ENCODE results near the gene A2ML1.
"Not testable (repeated sequence)": the region's sequence is repeated elsewhere in the genome, so short reads cannot be mapped to it uniquely, and the experiment has no call there.

A2ML1 gene

DNA sequence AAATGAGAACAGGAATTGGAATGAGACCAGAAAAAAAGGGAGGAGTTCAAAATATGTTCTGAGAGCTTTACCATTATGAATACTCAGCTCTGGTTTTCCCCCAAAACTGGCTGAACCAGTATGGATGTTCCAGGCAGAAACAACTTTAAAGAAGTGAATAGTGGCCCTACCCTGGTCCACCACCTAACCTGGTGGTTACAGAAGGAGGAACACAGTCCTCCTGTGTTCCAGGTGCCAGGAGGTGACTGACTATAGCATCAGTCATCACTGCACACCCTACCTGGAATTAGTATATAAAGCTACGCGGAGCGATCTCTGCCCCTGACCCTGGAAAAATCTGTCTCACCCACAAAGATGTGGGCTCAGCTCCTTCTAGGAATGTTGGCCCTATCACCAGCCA, at the start of gene A2ML1:
A2ML1 (plus strand) TSS at position 324 of the 400 bp plus-strand sequence; CDS start at position 355, 31 bp downstream.
- DNase-seq = no peak

DNA sequence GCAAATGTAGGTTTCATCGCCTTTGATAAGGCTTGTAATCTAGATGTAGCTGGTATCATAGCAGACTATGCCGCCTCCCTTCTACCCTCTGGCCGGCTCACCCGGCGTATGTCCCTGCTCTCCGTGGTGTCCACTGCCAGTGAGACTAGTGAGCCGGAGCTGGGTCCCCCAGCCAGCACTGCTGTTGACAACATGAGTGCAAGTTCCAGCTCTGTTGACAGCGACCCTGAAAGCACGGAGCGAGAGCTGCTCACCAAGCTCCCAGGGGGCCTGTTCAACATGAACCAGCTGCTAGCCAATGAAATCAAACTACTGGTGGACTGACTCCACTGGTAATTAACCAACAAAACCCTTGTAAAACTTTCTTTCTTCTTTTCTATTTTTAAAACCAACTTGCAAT, 49.0 kb upstream of the A2ML1 start:
- no peak for DNase-seq

DNA sequence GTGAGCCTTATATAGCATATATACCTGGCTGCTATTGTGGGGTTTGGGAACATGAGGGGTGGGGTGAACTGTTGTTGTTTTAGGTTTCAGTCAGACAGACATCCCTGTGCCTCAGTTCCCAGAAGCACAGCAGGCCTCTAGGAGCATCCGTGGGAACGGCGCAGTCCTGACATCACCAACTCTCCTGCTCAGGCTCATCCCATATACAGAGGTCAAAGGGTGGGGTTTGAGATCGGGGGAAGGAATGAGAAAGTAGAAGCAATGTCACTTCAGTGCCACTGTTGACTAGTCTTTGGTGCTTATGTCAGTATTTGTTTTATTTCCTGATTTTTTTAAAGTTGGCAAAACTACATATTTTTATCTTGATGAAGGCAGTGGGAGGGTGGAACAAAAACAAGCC, 43.1 kb upstream of the A2ML1 start:
- no peak for DNase-seq

DNA sequence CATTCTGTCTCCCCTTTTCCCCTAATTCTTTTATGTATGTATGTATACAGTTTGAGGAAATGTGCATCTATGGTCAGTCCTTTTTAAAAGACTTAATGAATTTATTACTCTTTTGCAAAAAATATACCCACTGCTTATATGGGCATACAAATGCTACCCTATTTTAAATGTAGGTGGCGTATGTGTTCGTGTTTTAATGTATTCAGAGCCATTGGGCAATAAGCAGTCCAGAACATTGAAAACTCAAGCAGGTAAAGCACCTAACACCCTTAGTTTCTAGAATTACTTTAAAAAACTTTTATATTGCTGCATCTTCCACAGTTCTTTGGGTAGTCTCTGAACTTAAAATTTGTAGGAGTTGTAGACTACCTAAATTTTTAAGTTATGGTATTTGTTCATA, 42.6 kb upstream of the A2ML1 start:
- DNase-seq = no peak

DNA sequence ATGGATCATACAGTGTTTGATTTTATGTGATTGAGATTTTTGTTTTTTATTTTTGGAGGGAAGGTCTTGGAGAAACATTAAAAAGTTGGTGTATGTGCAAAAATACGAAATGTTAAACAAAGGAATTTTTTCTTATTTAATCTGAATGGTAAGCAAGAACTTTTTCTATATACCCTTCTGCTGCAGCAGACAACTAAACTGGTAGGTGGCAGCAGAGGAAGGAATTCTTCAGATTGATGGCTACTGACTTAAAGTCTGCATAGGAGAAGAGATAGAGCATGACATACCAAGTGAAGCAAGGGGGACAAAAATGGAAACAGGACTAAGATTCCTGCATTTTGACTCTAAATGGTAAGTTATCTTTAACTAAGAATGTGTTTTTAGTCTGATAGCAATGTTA, 42.0 kb upstream of the A2ML1 start:
- DNase-seq = no peak

DNA sequence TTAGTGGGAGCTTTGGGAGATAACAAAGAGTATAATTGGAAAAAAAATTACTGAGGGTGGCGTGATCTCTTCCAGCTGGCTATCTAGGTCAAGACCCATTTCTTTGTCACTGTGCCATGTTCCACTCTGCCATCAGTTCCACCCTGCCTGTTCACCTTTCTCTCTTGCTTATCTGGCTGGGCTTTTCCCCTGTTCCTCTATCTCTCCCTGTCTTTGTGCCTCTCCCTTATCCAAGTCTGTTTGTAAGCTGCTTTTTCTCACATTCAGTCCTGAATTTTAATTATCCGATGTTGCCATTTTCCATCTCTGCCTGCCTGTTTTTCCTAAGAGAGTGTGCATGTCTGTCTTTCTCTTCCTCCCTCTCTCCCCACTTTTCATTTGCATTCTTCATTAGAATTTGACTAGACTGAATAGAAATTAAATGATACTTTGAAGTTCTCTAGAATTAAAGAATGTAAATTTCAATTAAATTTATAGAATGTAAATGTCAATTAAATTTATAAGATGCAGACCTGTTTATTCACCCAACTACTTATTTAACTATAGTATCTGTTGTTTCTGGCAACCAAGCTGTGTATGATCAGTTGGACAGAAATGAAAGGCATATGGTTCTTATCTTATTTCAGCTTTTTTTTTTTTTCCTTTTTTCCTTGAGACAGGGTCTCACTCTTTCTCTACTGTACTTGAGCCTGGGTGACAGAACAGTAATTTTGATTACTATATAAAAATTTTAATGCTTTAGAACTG, 40.9 kb upstream of the A2ML1 start:
- no peak for DNase-seq

DNA sequence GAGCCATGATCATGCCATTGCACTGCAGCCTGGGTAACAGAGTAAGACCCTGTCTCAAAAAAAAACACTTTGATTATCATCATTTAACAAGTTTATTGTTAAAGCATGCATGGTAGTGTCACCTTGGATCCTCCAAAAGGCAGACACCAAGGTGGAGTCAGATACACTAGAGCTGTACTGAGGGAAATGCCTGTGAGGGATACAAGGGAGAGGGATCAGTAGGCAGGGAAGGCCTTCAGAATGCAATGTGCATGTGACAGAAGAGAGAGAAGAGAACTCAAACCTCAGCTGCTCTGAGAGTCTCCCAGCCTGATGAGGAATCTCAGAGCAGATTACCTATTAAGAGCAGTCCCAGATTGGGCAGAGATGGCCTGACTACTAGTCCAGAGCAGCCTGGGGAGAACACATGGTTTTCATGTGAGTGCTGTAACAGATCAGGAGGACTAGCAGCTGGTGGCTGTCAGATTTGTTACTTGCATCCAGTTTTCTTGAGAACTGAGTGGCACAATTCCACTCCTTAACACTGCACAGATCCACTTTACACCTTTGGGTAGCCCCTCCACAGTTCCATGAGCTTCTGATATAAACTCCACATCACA, 38.0 kb upstream of the A2ML1 start:
- no peak for DNase-seq

DNA sequence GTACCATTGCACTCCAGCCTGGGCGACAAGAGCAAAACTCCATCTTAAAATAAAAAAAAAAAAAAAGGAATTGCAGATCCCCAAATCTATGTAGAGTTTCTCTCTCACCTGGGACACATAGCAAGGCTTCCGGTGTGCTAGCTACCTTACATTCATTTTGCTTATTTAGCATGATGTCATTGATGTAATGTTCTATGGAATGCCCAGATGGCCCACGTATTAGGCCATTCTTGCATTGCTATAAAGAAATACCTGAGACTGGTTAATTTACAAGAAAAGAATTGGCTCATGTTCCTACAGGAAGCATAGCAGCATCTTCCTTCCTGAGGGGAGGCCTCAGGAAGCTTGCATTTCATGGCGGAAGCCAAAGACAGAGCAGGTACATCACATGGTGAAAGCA, 36.9 kb upstream of the A2ML1 start:
- DNase-seq = no peak

DNA sequence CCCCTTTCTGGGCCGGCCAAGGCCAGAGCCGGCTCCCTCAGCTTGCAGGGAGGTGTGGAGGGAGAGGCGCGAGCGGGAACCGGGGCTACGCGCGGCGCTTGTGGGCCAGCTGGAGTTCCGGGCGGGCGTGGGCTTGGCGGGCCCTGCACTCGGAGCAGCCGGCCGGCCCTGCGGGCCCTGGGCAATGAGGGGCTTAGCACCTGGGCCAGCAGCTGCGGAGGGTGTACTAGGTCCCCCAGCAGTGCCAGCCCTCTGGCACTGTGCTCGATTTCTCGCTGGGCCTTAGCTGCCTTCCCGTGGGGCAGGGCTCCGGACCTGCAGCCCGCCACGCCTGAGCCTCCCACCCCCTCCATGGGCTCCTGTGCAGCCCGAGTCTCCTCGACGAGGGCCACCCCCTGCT, 35.2 kb upstream of the A2ML1 start:
- DNase-seq = not testable (repeated sequence)

DNA sequence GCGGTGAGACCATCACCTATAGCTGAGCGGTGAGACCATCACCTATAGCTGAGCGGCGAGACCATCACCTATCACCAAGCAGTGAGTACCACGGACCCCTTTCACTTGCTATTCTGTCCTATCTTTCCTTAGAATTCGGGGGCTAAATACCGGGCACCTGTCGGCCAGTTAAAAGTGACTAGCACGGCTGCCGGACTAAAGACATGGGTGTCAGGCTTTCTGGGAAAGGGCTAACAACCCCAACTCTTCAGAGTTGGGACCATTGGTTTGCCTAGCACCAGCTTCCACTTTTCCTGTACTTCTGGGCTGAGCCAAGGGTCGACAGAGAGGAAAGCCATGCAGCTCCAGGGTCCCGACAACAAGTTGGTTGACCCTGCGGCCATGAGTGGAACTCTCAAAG, 33.7 kb upstream of the A2ML1 start:
- DNase-seq = not testable (repeated sequence)

DNA sequence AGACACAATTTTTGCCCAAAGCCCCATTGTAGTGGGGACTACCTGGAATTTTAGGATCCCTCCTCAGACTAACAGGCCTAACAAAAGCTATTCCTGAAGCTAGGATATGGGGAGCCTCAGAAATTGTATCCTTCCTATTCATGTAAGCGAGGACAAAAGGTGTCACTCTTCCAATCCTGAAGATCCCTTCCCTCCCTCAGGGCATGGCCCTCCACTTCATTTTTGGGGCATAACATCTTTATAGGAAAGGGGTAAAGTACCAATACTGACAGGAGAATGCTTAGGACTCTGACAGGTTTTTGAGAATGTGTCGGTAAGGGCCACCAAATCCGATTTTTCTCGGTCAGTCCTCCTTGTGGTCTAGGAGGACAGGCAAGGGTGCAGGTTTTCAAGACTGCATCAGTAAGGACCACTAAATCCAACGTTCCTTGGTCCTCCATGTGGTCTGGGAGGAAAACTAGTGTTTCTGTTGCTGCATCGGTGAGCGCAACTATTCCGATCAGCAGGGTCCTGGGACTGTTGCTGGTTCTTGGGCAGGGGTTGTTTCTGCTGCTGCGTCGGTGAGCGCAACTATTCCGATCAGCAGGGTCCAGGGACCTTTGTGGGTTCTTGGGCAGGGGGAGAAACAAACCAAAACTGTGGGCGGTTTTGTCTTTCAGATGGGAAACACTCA, 32.9 kb upstream of the A2ML1 start:
- not testable (repeated sequence) for DNase-seq

DNA sequence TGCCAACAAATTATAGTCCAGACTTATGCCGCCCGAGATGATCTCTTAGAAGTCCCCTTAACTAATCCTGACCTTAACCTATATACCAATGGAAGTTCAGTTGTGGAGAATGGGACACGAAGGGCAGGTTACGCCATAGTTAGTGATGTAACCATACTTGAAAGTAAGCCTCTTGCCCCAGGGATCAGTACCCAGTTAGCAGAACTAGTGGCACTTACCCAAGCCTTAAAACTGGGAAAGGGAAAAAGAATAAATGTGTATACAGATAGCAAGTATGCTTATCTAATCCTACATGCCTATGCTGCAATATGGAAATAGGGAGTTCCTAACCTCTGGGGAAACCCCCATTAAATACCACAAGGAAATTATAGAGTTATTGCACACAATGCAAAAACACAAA, 29.2 kb upstream of the A2ML1 start:
- not testable (repeated sequence) for DNase-seq

DNA sequence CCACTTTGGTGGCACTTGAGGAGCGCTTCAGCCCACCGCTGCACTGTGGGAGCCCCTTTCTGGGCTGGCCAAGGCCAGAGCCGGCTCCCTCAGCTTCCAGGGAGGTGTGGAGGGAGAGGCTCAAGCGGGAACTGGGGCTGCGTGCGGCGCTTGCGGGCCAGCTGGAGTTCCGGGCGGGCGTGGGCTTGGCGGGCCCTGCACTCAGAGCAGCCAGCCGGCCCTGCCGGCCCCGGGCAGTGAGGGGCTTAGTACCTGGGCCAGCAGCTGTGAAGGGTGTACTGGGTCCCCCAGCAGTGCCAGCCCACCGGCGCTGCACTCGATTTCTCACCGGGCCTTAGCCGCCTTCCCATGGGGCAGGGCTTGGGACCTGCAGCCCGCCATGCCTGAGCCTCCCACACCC, 27.8 kb upstream of the A2ML1 start:
- not testable (repeated sequence) for DNase-seq

DNA sequence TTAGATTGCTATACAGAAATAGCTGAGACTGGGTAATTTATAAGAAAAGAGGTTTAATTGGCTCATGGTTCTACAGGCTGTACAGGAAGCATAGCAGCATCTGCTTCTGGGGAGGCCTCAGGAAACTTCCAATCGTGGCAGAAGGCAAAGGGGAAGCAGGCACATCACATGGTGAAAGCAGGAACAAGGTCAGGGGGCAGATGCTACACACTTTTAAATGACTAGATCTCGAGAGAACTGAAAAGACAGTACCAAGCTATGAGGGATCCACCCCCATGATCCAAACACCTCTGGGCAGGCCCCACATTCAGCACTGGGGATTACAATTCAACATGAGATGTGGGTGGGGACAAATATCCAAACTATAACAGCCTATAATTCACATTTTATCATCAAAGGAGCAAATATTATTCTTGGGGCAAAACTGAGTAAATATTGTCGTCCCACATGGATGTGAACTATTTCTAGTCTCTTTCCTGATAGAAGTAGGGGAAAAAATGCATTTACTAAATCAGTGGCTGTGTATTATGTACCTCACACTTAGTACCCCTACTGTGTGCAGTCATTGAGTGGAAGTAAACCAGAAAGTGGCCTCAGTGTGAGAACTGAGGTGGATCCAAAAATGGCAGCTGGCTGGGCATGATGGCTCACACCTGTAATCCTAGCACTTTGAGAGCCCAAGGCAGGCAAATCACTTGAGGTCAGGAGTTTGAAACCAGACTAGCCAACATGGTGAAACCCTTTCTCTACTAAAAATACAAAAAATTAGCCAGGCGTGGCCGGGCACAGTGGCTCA, 25.4 kb upstream of the A2ML1 start:
- DNase-seq = no peak

DNA sequence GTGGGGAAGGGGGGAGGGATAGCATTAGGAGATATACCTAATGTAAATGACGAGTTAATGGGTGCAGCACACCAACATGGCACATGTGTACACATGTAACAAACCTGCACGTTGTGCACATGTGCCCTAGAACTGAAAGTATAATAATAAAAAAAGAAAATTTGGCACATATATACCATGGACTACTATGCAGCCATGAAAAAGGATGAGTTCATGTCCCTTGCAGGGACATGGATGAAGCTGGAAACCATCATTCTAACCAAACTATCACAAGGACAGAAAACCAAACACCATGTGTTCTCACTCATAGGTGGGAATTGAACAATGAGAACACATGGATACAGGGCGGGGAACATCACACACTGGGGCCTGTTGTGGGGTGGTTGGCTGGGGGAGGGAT, 21.2 kb upstream of the A2ML1 start:
- not testable (repeated sequence) for DNase-seq

DNA sequence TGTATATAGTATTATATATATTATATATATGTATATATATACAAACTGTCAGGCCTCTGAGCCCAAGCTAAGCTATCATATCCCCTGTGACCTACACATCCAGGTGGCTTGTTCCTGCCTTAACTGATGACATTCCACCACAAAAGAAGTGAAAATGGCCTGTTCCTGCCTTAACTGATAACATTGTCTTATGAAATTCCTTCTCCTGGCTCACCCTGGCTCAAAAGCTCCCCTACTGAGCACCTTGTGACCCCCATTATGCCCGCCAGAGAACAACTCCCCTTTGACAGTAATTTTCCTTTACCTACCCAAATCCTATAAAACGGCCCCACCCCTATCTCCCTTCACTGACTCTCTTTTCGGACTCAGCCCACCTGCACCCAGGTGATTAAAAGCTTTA, 17.6 kb upstream of the A2ML1 start:
- not testable (repeated sequence) for DNase-seq

DNA sequence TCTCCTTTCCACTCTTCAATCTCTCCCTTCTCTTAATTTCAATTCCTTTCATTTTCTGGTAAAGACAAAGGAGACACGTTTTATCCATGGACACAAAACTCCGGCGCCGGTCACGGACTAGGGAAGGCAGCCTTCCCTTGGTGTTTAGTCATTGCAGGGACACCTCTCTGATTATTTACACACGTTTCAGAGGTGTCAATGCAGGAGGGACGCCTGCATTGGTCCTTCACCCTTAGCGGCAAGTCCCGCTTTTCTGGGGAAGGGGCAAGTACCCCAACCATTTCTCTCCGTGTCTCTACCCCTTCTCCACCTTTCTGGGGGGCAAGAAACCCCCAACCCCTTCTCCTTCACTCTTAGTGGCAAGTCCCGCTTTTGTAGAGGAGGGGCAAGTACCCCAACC, 16.9 kb upstream of the A2ML1 start:
- not testable (repeated sequence) for DNase-seq

DNA sequence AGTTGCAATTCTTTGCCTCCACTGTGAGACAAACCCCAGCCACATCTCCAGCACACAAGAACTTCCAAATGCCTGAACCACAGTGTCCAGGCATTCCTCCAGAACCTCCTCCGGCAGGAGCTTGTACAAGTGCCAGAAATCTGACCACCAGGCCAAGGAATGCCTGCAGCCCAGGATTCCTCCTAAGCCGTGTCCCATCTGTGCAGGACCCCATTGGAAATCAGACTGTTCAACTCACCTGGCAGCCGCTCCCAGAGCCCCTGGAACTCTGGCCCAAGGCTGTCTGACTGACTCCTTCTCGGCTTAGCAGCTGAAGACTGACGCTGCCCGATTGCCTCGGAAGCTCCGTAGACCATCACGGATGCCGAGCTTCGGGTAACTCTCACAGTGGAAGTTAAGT, 15.3 kb upstream of the A2ML1 start:
- not testable (repeated sequence) for DNase-seq

DNA sequence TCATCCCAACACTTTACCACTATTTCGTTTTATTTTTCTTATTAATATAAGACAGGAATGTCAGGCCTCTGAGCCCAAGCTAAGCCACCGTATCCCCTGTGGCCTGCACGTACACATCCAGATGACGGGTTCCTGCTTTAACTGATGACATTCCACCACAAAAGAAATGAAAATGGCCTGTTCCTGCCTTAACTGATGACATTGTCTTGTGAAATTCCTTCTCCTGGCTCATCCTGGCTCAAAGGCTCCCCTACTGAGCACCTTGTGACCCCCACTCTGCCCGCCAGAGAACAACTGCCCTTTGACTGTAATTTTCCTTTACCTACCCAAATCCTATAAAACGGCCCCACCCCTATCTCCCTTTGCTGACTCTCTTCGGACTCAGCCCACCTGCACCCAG, 12.3 kb upstream of the A2ML1 start:
- DNase-seq = not testable (repeated sequence)

DNA sequence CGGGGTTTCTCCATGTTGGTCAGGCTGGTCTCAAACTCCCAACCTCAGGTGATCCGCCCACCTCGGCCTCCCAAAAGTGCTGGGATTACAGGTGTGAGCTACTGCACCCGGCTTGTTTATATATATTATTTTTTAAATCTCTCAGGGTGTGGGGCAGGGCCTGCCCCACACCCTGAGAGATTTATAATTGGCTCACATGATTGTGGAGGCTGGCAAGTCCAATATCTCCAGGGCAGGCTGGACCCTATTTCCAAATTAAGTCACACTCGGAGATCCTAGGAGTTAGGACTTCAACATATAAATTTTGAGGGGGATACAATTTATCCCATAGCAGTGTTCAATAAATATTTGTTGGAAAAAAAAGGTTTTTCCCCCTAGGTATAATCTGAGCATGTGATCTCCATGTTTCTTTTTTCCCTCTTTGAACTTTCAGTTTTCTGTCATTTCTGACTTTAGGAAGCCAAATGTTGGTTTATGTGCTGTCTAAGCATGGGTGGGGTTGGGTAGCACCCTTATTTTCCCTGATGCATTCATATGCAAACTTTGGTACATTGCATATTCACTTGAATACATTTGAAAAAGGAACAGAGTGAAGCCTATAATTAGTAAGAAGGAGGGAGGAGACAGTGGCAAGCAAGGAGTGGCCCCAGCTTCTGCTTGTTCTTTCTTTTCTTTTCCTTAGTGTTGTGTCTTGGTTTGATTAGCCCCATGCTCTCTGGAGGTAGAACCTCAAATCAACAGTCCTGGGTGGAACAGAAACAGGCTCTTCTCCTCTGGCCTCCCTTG, 8.7 kb upstream of the A2ML1 start:
- DNase-seq = no peak

DNA sequence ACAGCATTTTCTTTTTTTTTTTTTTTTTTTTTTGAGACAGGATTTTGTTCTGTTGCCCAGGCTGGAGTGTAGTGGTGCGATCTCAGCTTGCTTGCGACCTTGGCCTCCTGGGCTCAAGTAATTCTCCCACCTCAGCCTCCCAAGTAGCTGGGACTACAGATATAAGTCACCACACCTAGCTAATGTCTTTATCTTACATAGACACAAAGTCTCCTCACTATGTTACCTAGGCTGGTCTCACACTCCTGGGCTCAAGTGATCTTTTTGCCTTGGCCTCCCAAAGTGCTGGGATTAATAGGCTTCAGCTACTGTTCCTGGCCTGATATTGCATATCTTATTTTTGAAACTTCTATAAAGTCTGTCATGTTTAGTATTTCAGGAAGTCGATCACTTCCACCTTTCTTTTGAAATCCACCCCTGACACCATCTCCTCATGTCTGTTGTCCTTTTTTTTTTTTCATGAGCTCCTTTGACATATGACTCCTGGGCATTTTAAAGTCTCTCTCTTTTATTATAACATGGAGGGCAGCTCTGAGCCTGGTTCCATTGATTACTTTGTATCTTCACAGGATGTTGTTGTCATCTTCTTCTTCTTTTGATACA, 5.9 kb upstream of the A2ML1 start:
- no peak for DNase-seq

DNA sequence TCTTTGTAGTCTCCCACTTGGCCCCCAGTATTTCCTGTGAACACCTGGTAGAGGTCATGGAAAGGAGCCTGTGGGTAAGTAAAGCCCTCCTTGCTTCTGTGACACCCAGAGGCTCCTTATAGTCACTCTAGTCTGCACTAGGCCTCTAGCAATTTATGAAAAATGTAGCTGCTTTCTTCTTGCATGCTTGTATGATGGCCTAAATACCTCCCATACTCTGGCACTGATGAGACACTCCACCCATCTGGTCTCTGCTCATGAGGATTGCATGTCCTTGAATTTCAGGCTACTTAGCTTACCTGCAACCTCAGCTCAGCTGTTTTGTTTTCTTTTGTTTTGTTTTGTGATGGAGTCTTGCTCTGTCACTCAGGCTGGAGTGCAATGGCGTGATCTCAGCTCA, 4.6 kb upstream of the A2ML1 start:
- DNase-seq = no peak

All from hippocampal formation (tissue), 2 donors.